HG03521 (cell line): ENCODE measurements around the gene CCDC183.
"Not testable (repeated sequence)": the region's sequence is repeated elsewhere in the genome, so short reads cannot be mapped to it uniquely, and the experiment has no call there.

Source experiments
- ATAC-seq: cut with Tn5 transposase; IDR thresholded peaks from one replicate; pipeline ENCODE4 v1.9.1; 2021; ENCODE audit warnings: mild to moderate bottlenecking, moderate library complexity; ENCODE audit not compliant: unreplicated experiment

Gene CCDC183

DNA sequence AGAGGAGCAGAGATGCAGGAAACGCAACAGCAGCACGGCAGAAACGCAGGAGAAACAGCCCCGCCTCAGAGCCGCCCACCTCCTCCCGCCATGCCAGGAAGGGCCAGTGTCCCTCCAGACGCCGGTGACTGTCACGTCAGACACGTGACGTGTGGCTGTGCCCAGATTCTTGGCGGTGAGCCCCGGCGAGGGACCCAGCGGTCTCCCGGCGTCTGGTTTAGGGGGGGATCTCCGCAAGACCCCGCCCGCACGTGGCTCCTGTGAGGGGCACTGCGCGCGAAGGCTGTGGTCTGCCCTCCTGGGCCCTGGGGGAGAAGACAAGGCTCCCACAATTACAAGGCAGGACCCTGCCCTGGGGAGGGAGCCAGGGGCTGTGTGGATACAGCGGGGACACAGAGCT is 35.7 kb upstream of the CCDC183 start:
- no peak for ATAC-seq

DNA sequence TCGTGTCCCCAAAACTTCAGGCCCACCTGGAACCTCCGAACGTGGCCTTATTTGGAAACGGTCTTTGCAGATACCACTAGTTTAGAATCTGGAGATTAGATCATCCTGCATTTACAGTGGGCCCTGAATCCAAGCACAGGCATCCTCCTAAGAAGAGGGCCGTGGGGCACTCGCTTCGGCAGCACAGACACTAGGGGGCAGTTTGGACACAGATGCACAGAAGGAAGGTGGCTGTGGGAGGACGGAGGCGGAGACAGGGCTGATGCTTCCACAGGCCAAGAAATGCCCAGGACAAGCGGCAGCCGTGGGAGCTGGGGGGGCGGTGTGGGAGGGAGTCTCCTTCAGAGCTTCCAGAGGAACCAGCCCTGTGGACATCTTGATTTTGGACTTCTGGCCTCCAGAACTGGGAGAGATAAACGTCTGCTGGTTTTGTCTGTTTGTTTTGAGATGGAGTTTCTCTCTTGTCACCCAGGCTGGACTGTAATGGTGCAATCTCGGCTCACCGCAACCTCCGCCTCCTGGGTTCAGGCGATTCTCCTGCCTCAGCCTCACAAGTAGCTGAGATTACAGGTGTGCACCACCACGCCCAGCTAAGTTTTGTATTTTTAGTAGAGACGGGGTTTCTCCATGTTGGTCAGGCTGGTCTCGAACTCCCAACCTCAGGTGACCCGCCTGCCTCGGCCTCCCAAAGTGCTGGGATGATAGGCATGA is 35.1 kb upstream of the CCDC183 start:
- ATAC-seq, result not testable (repeated sequence)

DNA sequence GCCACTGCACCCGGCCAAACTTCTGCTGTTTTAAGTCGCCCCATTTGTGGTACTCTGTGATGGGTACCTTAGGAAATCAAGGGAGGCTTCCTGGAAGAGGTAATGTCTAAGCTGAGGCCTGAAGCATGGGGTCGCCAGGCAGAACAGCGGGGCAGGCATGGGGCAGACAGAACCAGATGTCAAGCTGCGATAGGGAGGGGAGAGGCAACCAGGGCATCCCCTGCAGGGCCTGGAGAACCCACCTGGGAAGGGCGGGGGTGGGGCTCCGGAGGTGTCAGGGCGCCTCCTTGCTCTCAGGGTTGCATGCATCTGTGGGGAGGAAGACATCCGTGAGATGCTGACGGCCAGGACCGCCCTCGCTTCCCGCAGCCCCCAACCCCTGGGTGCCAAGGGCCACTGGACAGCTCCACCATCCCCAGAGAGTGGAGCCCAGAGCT is 34.6 kb upstream of the CCDC183 start:
- no peak for ATAC-seq

DNA sequence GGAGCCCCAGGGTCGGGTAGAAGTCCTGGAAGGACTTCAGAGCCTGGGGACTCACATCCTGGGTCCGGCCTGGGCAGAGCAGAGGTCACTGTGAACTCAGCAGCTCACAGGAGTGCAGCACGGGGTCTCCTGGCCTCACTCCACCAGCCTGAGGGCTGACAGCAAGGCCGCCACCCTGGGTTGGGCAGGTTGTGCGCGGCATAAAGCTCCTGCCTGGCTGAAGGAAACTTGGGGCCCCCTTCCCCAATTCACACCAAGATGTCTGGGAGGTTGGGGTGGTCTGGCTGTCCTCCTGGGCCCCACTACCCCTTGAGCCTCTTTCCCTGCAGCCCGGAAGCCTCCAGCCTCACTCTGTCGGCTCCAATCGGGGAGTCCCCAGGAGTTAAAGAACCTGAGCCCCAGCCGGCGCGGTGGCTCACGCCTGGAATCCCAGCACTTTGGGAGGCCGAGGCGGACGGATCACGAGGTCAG is 33.9 kb upstream of the CCDC183 start:
- ATAC-seq, result no peak

DNA sequence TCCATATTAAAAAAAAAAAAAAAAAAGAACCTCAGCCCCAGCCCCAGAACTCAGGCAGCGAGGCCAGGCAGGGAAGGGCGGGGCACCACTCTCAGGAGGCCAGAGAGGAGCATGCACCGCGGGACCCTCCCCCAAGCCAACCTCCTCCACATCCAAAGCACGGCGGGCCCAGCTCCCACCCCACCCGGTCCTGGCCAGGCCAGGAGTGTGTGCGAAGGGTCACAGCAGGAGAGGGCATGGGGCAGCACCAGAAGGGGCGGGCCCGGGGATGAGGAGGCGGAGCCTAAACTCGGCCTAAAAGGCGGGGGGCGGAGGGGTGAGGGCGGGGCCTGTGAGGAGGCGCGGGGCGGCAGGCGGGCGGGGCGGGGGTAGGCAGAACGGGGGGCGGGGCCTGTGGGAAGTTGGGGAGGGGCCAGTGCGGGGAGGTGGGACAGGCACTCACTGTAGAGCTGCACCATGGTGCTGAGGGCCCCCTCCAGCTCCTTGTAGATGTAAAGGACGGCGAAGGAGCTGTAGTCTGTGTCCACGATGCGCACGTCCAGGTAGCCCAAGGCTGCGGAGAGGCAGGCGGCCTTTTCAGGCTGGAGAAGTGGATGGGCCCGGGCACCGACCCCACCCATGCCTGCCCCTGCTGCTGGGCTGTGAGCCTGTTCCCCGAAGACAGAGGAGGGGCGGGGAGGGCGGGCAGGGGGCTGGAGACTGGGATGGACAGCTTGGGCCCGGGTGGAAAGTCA is 33.1 kb upstream of the CCDC183 start:
- ATAC-seq, result no peak

DNA sequence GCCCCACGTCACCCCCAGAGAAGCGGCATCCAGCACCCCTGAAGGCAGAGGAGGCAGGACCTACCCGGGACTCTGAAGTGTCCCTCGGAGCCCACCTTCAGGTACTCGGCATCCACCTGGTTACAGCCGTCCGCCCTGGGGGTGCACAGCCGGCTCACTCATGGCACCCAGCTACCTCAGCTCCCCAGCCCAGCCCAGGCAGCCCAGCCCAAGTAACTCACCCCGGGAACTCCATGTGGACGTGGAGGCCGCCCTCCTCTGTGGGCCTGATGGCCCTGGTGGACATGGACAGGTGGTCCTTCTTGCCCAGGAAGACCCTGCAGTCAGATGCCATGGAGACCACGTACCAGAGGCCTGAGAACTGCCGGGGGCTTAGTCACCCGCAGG is 32.5 kb upstream of the CCDC183 start:
- no peak for ATAC-seq

DNA sequence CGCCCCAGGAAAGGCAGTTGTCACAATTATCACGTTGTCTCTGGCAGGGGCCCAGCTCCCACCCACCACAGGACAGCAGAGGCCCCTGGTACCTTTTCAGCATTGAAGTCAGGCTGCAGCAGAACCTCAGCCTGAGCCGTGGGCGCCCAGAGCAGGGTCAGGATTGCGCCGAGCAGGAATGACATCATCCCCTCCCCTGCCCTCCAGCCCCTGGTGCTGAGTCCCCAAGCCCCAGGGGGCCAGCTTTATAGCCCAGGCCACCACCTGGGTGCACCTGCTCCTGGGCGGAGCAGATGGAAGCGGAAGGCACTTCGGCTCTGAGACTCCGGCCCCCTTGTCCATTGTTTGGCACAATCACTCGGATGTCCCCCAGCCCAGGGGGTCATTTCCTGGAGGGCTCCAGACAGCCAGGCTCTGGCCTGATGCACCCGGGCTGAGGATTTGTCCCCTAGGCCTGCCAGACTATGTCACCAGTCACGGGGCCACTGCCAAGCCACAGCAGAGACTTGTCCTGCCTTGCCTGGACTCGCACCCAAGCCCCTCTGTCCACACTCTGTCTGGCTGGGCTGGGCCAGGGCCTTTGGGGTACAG is 31.7 kb upstream of the CCDC183 start, which contains the start of gene LCN15:
LCN15 (minus strand) TSS at position 218 of the 591 bp plus-strand sequence; CDS start at position 188, 30 bp downstream.
- ATAC-seq, result no peak

DNA sequence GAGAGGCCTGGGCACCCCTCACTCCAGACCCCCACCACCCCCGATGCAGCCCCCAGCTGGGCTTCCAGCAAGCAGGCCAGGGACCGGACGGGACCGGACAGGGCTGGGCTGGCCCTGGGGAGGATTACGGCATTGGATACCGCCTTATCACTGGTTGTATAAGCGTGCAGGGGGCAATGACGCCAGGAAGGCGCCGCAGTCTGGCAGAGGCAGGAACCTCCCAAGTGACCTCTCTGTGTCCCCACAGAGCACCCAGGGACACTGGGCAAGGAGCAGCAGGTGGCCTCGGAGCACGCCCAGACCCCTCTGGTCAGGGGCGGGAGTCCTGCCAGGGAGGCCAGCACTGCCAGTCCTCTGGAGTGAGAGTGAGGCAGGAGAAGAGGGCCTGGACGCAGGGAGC is 31.1 kb upstream of the CCDC183 start:
- no peak for ATAC-seq

DNA sequence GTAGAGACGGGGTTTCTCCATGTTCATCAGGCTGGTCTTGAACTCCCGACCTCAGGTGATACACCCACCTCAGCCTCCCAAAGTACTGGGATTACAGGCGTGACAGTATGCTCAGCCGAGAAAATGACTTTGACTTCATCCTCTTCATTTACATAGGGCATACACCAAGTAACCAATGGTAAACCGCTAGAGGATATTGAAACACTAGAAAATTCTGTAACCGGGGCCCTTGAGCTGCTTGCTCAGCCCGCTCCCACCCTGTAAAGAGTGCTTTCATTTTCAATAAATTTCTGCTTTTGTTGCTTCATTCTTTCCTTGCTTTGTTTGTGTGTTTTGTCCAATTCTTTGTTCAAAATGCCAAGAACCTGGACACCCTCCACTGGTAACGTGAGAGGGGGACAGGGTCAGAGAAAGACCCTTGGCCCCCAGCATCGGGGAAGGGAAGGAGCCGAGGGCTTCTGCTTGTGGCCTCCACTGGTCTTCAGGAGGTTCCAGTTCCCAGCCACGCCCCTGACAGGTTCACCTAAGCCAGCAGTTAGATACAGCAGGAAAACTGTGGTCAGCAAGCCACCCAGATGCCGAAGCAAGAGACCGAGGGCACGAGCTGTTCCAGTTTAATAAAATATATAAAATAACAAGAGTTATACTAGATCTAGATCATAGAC is 30.3 kb upstream of the CCDC183 start:
- ATAC-seq, result not testable (repeated sequence)

DNA sequence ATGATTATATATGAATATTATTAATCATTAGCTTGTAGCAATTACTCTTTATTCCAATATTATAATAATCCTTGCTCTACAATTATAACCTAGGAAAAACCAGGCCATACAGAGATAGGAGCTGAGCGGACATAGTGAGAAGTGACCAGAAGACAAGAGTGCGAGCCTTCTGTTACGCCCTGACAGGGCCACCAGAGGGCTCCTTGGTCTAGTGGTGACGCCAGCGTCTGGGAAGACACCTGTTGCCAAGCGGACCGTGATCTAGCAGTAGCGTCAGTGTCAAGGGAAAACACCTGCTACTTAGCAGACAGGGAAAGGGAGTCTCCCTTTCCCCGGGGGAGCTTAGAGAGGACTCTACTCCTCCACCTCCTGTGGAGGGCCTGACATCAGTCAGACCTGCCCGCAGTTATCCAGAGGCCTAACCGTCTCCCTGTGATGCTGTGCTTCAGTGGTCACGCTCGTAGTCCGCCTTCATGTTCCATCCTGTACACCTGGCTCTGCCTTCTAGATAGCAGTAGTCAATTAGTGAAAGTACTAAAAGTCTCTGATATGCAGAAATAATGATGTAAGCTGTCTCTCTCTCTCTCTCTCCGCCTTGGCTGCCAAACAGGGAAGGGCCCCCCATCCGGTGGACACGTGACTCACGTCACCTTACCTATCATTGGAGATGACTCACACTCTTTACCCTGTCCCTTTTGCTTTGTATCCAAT is 29.6 kb upstream of the CCDC183 start:
- not testable (repeated sequence) for ATAC-seq

DNA sequence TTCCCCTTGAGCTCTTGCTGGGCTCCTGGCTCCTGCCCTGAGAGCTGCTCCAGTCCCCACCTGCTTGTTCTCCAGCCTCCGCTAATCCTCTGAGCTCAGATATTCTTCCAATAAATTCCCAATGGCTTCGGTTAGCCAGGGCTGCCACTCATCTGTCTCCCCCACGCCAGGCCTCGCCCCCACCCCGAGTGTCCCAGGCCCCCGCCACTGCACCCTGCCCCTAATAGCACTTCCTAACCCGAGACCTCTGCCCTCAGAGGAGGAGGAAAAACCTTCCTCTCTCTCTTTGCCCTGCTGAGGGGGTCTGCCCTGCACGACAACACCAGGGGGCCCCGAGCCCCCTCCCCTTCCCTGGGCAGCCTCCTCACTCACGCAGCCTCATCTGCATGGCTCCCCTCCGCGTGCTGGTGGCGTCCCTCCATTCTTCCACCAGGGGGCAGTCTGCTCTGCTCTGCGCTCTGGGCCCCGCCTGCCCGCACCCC is 26.4 kb upstream of the CCDC183 start:
- ATAC-seq, result no peak

DNA sequence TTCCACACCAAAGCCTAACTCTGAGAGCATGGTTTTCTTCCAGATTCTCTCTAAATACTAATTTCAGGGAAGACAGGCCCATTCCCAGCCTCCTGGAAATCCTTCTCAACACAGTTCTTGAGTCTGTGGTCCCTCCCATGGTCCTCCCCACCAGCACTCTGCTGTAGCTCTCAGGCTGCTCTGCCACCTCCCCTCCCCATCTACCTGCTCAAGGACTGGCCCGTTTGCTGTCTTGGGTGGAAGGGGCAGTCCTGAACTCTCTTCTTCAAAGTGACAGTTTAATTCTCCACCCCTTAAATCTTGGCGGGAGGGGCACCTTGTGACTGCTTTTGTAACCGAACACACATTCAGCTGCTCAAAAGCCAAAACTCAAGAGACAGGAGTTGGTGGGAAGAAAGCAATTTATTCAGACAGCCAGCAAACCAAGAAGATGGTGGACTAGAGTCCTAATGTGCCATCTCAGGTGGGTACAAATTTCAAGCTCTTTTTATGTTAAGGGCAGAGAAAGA is 24.2 kb upstream of the CCDC183 start:
- no peak for ATAC-seq

DNA sequence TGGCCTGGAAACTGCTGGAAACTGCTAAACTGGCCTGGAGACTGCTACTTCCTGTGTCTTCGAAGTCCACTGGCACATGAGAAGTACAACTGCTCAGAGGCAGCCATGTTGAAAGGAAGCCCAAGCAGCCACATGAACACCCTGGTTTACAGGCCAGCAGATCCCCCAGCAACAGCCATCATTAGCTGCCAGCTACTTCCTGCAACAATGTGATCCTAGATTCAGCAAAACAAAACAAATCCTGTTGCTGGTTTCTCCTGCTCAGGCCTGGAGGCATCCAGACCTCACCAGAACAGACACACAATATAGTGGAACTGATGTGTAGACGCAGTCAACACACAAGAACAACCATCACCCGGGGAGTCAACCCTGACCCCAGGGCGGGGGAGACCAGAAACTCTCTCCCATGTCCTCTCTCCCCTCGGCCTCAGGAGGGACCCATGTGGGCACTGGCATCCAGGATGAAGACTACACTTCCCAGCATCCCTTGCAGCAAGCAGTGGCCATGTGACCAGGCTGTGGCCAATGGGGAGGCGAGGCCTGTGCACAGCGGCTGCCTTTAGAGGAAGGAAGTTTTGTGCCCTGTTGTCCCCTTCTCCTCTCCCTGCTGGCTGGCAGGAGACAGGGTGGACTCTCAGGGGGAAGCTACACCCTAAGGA is 22.6 kb upstream of the CCDC183 start:
- ATAC-seq, result no peak

DNA sequence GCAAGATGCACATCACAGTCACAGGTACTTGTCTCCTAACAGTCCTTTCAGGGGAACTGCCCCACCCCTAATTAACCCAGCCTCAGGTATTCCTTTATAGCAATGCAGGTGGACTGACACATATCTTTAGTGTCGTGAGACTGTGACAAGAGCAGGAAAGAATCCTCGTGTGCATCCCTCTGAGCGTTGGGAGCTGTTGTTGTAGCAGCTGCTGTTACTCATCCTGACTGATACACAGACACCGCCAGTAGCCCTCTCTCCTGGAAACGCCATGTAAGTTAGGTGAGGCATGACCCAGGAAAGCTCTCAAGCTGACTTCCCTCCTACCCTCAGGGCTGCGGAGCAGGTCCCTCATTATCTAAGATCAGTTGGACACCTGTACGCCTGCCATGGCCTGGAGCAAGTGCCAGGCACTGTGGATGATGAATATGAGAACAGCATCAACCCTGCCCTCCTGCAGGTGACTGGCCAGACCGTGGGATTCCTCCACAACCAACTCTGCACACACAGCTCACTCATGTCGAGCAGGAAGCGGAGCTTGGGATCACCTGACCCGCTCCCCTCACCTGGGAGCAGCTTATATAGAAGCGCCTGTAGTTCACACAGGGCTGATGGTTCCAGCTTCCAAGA is 21.6 kb upstream of the CCDC183 start:
- no peak for ATAC-seq

DNA sequence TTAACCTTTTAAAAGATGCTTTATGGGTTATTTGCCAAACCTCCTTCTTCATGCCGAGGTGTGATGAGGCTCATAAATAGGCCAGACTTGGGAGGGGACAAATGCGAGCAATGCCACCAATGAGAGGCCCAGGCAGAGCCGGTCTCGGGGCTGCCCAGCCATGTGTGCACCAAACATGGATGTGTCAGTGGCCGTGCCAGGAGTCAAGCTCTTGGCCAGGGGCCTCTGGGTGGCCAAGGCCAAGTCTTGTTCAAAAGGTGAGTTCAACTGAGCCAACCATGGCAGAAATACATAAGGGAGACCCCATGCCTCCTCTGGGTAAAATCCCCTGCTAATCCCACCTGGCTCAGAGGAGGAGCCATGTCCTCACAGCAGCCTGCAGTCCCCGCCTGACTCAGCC is 20.9 kb upstream of the CCDC183 start:
- no peak for ATAC-seq

DNA sequence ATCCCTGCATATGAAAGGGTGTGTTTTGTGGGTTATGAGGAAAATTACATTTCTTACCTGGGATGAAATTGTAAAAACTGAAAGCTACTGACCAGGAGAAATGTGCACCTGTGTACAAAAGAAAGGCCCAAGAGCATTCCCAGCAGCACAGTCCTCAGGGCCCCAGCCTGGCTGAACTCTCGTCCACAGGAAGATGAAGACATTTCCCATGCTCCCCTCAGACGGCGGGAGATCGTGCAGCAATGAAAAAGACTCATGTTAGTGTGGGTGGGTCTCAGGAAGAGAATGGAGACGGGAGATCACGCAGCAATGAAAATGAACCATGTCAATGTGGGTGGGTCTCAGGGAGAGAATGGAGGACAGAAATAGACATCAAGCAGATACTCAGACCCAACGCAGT is 19.2 kb upstream of the CCDC183 start:
- no peak for ATAC-seq

DNA sequence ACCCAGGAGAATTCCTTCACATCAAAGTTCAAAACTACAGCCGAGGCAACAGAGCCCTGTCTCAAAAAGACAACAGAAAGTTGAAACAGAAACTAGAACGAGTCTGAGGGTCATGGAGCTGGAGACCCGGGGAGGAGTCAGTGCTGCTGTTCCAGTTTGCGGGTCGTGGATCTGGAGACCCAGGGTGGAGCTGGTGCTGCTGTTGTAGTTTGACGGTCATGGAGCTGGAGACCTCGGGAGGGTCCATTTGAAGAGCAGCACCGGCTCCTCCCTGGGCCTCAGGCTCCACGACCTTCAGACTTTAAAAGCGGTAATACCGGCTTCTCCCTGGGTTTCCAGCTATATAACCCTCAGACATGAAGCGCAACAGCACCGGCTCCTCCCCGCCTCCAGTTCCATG is 18.8 kb upstream of the CCDC183 start:
- no peak for ATAC-seq

DNA sequence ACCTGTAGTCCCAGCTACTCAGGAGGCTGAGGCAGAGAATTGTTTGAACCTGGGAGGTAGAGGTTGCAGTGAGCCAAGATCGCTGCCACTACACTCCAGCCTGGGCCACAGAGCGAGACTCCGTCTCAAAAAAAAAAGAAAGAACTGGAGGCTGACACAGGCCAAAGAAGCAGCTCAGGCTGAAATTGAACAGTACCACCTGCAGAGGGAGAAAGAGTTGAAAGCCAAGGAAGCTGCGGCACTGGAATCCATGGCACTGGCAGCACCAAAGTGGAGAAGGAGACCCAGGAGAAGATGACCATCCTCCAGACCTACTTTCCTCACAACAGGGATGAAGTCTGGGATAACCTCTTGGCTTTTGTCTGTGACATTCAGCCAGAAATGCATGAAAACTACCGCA is 16.3 kb upstream of the CCDC183 start:
- ATAC-seq, result no peak

DNA sequence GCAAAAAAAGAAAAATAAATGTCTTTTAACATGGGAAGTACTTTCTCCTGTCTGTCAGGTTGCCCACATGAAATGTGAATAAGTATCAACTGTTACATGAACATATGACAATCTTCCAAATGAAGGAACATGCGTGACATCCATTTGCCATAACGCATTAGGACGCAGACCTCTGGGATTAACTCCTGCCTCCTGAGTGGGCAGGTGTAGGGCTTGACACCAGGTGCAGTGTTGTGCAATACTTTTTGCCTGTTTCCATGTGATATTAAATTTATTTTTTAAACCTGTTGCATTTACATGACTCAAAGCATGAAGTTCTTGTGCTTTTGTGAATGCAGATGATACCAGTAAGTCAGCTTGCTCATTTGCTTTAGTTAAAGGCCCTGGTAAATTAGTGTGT is 13.7 kb upstream of the CCDC183 start:
- ATAC-seq, result no peak
